ENCODE results near the gene VWF. TPM values are rescaled to one million over a fixed set of nuclear protein-coding genes. Genes with fewer than 3 reads are reported as not detected.

The VWF gene
- total and polyA plus RNA-seq, 2 of the 4 experiments (the other 2 are of a cell fraction): under 0.01 to 0.09 TPM

DNA sequence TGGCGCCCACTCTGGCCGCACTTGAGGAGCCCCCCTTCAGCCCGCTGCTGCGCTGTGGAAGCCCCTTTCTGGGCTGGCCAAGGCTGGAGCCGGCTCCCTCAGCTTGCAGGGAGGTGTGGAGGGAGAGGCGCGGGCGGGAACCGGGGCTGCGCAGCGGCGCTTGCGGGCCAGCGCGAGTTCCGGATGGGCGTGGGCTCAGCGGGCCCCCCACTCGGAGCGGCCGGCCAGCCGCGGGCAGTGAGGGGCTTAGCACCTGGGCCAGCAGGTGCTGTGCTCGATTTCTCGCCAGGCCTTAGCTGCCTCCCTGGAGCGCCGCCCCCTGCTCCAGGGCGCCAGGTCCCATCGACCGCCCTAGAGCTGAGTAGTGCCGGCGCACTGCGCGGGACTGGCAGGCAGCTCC, 8.0 kb upstream of the VWF start:
- no peaks in the 10 kb centered on the region for H3K9me3 ChIP-seq (ENCODE audit: control insufficient read depth, insufficient read depth, low read length)
- no peak overlapping the region for H2BK20ac ChIP-seq (ENCODE audit: low read depth, low read length)
- no peaks in the 10 kb centered on the region for H3K4me1 ChIP-seq (ENCODE audit: control insufficient read depth, insufficient read depth, low read length)
- H2AFZ ChIP-seq (replicated peaks; ENCODE audit: low read length, poor library complexity): no peak overlapping the region
- intact Hi-C loops (cut with micrococcal nuclease) (no loop called here), dilution Hi-C loops (cut with HindIII; ENCODE audit: low sequenced_read_pairs, unreplicated experiment) (no loop called here), in situ Hi-C loops (cut with MboI; ENCODE audit: low sequenced_read_pairs) (no loop called here)
- H2BK120ac ChIP-seq (ENCODE audit: low read depth, low read length): no peak overlapping the region
- no peak overlapping the region for H4K5ac ChIP-seq (ENCODE audit: low read depth, low read length)
- no peak overlapping the region for H3K4me2 ChIP-seq (ENCODE audit: low read depth, low read length)
- no peaks in the 10 kb centered on the region for H3K36me3 ChIP-seq (ENCODE audit: control insufficient read depth, insufficient read depth, low read length)
- TF ChIP-seq NFE2L2 (IDR thresholded peaks at IDR 0.05; ENCODE audit: low read depth, low read length): no peak
- TF ChIP-seq ELK1 (IDR thresholded peaks at IDR 0.05; ENCODE audit: borderline replicate concordance, low read depth, low read length): no peak
- TF ChIP-seq CTCF (conservative IDR thresholded peaks at IDR 0.05; ENCODE audit: low read depth, low read length): no peak
- no peak for TF ChIP-seq RAD21 (IDR thresholded peaks at IDR 0.05; ENCODE audit: low read length)
- TF ChIP-seq BHLHE40 (IDR thresholded peaks at IDR 0.05; ENCODE audit: low read depth, low read length): no peak
- no peak for TF ChIP-seq POLR2A (IDR thresholded peaks at IDR 0.05; ENCODE audit: low read depth, low read length)
- H3K9ac ChIP-seq (ENCODE audit: low read depth, low read length): no peak overlapping the region
- CTCF ChIA-PET: no interaction called here
- H2AK9ac ChIP-seq (replicated peaks; ENCODE audit: low read depth, low read length, poor library complexity): no peak overlapping the region
- H4K8ac ChIP-seq (ENCODE audit: low read depth in 2 of 2, low read length in 2 of 2): no peak overlapping the region
- ATAC-seq (ENCODE audit: low read depth): no peak
- POLR2A ChIA-PET (ENCODE audit: unreplicated experiment): no interaction called here
- no peak overlapping the region for H2AK5ac ChIP-seq (ENCODE audit: low read depth, low read length)
- no peak overlapping the region for H2BK5ac ChIP-seq (ENCODE audit: low read depth, low read length, poor library complexity, severe bottlenecking)
- no peak overlapping the region for H4K91ac ChIP-seq (ENCODE audit: insufficient read depth, low read depth, low read length)
- 57% methylated on average over 11 of the region's 34 CpGs; no CpG with 5 or more reads in 1 of the 2 experiments for WGBS, 2 experiments (ENCODE audit: extremely low coverage in 2 of 2, insufficient read length in 1 of 2)
- H4K20me1 ChIP-seq (ENCODE audit: insufficient read depth, low read length): no peaks in the 10 kb centered on the region
- H3K4me3 ChIP-seq (ENCODE audit: insufficient read depth, low read depth, low read length): no peak overlapping the region
- H3K9me1 ChIP-seq (ENCODE audit: insufficient read depth, low read length): no peaks in the 10 kb centered on the region
- H3K23ac ChIP-seq (ENCODE audit: low read depth, low read length): no peak overlapping the region
- H3K14ac ChIP-seq (replicated peaks; ENCODE audit: low read depth, low read length): no peak overlapping the region
- no peak overlapping the region for H3K27ac ChIP-seq (ENCODE audit: insufficient read depth, low read length)
- H3K56ac ChIP-seq (ENCODE audit: extremely low read depth, insufficient read depth, low read length): no peak overlapping the region
- H3K18ac ChIP-seq (ENCODE audit: low read depth, low read length): no peak overlapping the region
- H3K27me3 ChIP-seq (ENCODE audit: control insufficient read depth, insufficient read depth, low read length): no peaks in the 10 kb centered on the region
- H3K4ac ChIP-seq (ENCODE audit: low read depth, low read length): no peak overlapping the region
- no peaks in the 10 kb centered on the region for H3K79me1 ChIP-seq (ENCODE audit: low read depth in 1 of 2, low read length in 2 of 2)
- no TSS peak for BruUV-seq (replicated peaks)
- H2BK15ac ChIP-seq (ENCODE audit: low read depth, low read length): no peak overlapping the region
- DNase-seq: no peak

Measured in IMR-90 (cell line).